Measurements from ENCODE around the gene YJU2. TPM values are rescaled to one million over a fixed set of nuclear protein-coding genes. Genes with fewer than 3 reads are reported as not detected.

Gene YJU2
- total and polyA plus RNA-seq, 2 of the 8 experiments (the other 6 are each of a cell fraction or from before 2014, with no cell fraction given): 26.8 to 27.7 TPM

DNA sequence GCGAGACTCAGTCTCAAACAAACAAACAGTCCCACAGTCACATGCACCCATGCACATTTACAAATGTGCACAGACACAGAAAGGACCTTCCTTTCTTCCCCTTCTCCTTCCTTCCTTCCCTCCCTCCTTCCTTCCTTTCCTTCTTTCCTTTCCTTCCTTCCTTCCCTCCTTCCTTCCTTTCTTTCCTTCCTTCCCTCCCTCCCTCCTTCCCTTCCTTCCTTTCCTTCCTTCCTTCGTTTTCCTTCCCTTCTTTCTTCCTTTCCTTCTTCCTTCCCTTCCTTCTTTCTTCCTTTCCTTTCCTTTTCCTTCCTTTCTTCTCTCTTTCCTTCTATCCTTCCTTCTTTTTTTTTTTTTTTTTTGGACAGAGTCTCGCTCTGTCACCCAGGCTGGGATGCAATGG, 33.8 kb upstream of the YJU2 start:
- Histone ChIP-seq H3K9me3 (ENCODE audit: insufficient read depth in 2 of 2, low read depth in 1 of 2, low read length in 1 of 2) (peaks cover 0 to 2% of the 10 kb centered on the region in 2 experiments; a peak in 1 of 4 replicates), H3K23me2 (ENCODE audit: low read depth, low read length) (no peaks in the 10 kb centered on the region), H2AFZ (ENCODE audit: low read length) (no peak overlapping the region), H3K27ac (ENCODE audit: low read depth, low read length) (no peak overlapping the region), H3K79me1 (ENCODE audit: low read depth, low read length) (no peaks in the 10 kb centered on the region), H3K4me1 (replicated peaks in 1 of 4; ENCODE audit: control insufficient read depth in 3 of 4, insufficient read depth in 4 of 4, low read length in 3 of 4) (no peaks in the 10 kb centered on the region; a peak in 1 of 7 replicates), H3K4me2 (ENCODE audit: insufficient read depth in 1 of 2, low read depth in 2 of 2, low read length in 2 of 2) (no peak overlapping the region), H2BK12ac (ENCODE audit: low read depth, low read length) (no peak overlapping the region), H4K20me1 (replicated peaks in 1 of 2; ENCODE audit: control insufficient read depth in 1 of 2, insufficient read depth in 2 of 2, low read length in 2 of 2) (peaks cover 0 to 2% of the 10 kb centered on the region in 2 experiments), H4K8ac (ENCODE audit: extremely low read depth, insufficient read depth, low read length) (no peak overlapping the region), H3K18ac (ENCODE audit: extremely low read depth, low read length) (no peak overlapping the region), H2BK120ac (replicated peaks; ENCODE audit: low read depth, low read length) (no peak overlapping the region), H3K4ac (replicated peaks; ENCODE audit: insufficient read length, low read depth, low read length) (no peak overlapping the region), H3K14ac (ENCODE audit: insufficient read length) (no peak overlapping the region), H2BK5ac (ENCODE audit: low read depth, low read length) (no peak overlapping the region), H2BK15ac (ENCODE audit: low read length) (no peak overlapping the region), H4K91ac (replicated peaks; ENCODE audit: insufficient read length, low read length) (no peak overlapping the region), H3K36me3 (ENCODE audit: control insufficient read depth in 2 of 4, insufficient read depth in 4 of 4, low read length in 3 of 4) (peaks cover 0 to 4% (median 0%) of the 10 kb centered on the region in 4 experiments; a peak in 1 of 8 replicates), H3K9ac (replicated peaks in 1 of 4; ENCODE audit: extremely low read depth in 1 of 4, low read depth in 3 of 4, low read length in 3 of 4) (no peak overlapping the region), H3K27me3 (replicated peaks in 1 of 4; ENCODE audit: control insufficient read depth in 3 of 4, extremely low read depth in 1 of 4, insufficient read depth in 3 of 4, low read length in 3 of 4) (no peaks in the 10 kb centered on the region), H2BK20ac (ENCODE audit: low read length) (no peak overlapping the region), H2AK5ac (ENCODE audit: low read depth, low read length) (no peak overlapping the region), H4K5ac (ENCODE audit: insufficient read length, low read depth, low read length) (no peak overlapping the region), H3K4me3 (ENCODE audit: extremely low read depth in 1 of 4, insufficient read depth in 2 of 4, low read depth in 3 of 4, low read length in 4 of 4) (no peak overlapping the region), H3K56ac (replicated peaks; ENCODE audit: insufficient read length, low read depth, low read length) (no peak overlapping the region), H3K79me2 (ENCODE audit: control insufficient read depth in 1 of 2, insufficient read depth in 2 of 2, low read length in 2 of 2) (no peaks in the 10 kb centered on the region), H3K23ac (ENCODE audit: insufficient read length) (no peak overlapping the region)
- 89% methylated on average over 1 of the region's 3 CpGs; no CpG with 5 or more reads in 1 of the 2 experiments for WGBS, 2 experiments (ENCODE audit: extremely low coverage in 1 of 2, insufficient coverage in 1 of 2, insufficient read length in 1 of 2, insufficient replicate concordance in 2 of 2, low coverage in 1 of 2, low lambda C conversion rate in 2 of 2, missing lambda C conversion rate in 1 of 2)
- ChIA-PET POLR2A (ENCODE audit: partially characterized antibody) (no interaction called here), CTCF (ENCODE audit: partially characterized antibody) (interaction anchor here (1.4 to 2.3 kb wide), 2 partner anchors 21 to 29 kb away, joined by 3 to 6 read pairs; no protein-coding TSS in a partner anchor)
- FAIRE-seq (no peak), DNase-seq (ENCODE audit: low read depth in 1 of 2, low spot score in 2 of 2) (no peak)
- TF ChIP-seq KDM5A (IDR thresholded peaks at IDR 0.05; ENCODE audit: low read length) (no peak), POLR2AphosphoS5 (IDR thresholded peaks at IDR 0.05; ENCODE audit: low read depth, low read length) (no peak), TAF1 (IDR thresholded peaks at IDR 0.05; ENCODE audit: low read depth, low read length) (no peak), PHF8 (conservative IDR thresholded peaks at IDR 0.05; ENCODE audit: low read depth, low read length) (no peak), SAP30 (IDR thresholded peaks at IDR 0.05; ENCODE audit: insufficient read depth, insufficient replicate concordance, low read length) (no peak), HDAC6 (IDR thresholded peaks at IDR 0.05; ENCODE audit: low read depth, low read length) (no peak), CBX5 (IDR thresholded peaks at IDR 0.05; ENCODE audit: low read depth, low read length) (no peak)
